Prostate gland (tissue), 2 donors: ENCODE results near the gene ACOXL. TPM values are rescaled to one million over a fixed set of nuclear protein-coding genes. Genes with fewer than 3 reads are reported as not detected.

Source experiments
- DNase-seq: peaks from one replicate; pipeline ENCODE4 v3.0.0-alpha.2; 2019; ENCODE audit warnings: low spot score
- H3K27ac ChIP-seq, 2 donors: fragments of 200-600 bp; sonication (generic); 2 replicates each; pipeline ENCODE4 v1.5.1; 2017 to 2019
- H3K27me3 ChIP-seq: fragments of 200-600 bp; sonication (generic); replicated peaks from 2 replicates; pipeline ENCODE4 v1.5.1; 2019; ENCODE audit not compliant: insufficient read depth
- H3K36me3 ChIP-seq, 2 donors: fragments of 200-600 bp; sonication (generic); 1 replicate in 1 of 2; 2 replicates in 1 of 2; pipeline versions ENCODE4 v1.5.1 to v1.8.1; 2017 to 2019
- H3K4me1 ChIP-seq: fragments of 200-600 bp; sonication (generic); replicated peaks from 2 replicates; pipeline ENCODE4 v1.5.1; 2019
- H3K4me3 ChIP-seq, 2 donors: fragments of 200-600 bp; sonication (generic); 2 replicates each; pipeline ENCODE4 v1.5.1; 2017 to 2019
- H3K9me3 ChIP-seq: fragments of 200-600 bp; sonication (generic); 2 replicates; pipeline ENCODE4 v1.5.1; 2017
- POLR2A ChIP-seq: fragments of 450-650 bp; IDR thresholded peaks from one replicate; pipeline ENCODE4 v1.6.1; 2016; ENCODE audit warnings: antibody characterized with exemption, mild to moderate bottlenecking
- POLR2AphosphoS5 ChIP-seq: sonication (generic); formaldehyde crosslinking; IDR thresholded peaks from one replicate; pipeline ENCODE4 v1.6.1; 2017; ENCODE audit warnings: antibody characterized with exemption
- WGBS: methylation state at CpG from one replicate; pipeline ENCODE4 v1.1.5; 2018; 5-methylcytosine and 5-hydroxymethylcytosine counted together
- intact Hi-C: fragments of 100-400 bp; cut with DNase I; formaldehyde crosslinking; loops from one replicate; pipeline ENCODE4 v1.14.2; 2022
- total RNA-seq, 2 donors: library from RNA; depleted of rRNA; stranded (reverse); fragments of >200 nt; gene quantifications; one replicate each; pipeline ENCODE4 v1.1.0, GENCODE V29; 2016
- TF ChIP-seq, protein P1 (sequence below), 4 experiments: fragments of 200-600 bp in 2 of 4; fragments of 450-650 bp in 2 of 4; sonication (generic) in 2 of 4; IDR thresholded peaks; 1 replicate in 3 of 4; 2 replicates in 1 of 4; pipeline ENCODE4 v1.5.1; 2016 to 2019; ENCODE audit warnings: antibody characterized with exemption in 4 of 4, mild to moderate bottlenecking in 2 of 4, moderate library complexity in 2 of 4

Gene ACOXL
- total RNA-seq, 2 donors from 2014 or later: 8.0 to 8.3 TPM

DNA sequence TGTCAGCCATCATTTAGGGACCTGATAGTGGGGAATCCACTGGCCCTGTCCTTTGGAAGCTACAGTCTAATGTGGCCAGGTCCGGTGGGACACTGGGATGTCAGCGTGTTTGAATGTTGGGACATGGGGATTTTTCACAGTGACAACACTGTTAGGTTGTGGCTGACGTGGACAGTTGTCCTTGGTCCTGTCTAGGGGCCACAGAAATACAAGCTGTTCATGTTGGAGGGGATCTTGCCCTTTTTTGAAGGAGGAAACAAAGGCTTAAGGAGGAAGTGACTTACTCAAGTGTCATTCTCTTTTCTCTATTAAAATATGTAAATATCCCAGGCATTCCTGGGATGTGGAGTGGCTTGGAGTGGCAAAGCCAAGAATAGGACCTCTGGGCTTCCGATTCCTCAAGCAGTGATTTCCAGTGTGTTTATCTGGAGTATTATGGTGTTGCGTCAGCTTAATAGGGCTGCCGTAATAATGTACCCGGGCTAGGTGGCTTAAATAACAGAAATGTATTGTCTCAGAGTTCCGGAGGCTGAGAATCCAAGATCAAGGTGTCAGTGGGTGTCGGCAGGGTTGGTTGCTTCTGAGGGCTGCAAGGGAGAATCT, 8.5 kb downstream of the ACOXL start:
- no peaks in the 10 kb centered on the region for H3K36me3 ChIP-seq
- 88% methylated on average over 9 of the region's 9 CpGs for WGBS
- H3K4me3 ChIP-seq: no peak overlapping the region
- TF ChIP-seq POLR2AphosphoS5 (no peak), POLR2A (no peak)
- TF ChIP-seq, protein P1, sequence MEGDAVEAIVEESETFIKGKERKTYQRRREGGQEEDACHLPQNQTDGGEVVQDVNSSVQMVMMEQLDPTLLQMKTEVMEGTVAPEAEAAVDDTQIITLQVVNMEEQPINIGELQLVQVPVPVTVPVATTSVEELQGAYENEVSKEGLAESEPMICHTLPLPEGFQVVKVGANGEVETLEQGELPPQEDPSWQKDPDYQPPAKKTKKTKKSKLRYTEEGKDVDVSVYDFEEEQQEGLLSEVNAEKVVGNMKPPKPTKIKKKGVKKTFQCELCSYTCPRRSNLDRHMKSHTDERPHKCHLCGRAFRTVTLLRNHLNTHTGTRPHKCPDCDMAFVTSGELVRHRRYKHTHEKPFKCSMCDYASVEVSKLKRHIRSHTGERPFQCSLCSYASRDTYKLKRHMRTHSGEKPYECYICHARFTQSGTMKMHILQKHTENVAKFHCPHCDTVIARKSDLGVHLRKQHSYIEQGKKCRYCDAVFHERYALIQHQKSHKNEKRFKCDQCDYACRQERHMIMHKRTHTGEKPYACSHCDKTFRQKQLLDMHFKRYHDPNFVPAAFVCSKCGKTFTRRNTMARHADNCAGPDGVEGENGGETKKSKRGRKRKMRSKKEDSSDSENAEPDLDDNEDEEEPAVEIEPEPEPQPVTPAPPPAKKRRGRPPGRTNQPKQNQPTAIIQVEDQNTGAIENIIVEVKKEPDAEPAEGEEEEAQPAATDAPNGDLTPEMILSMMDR (IDR thresholded peaks at IDR 0.05): no peak
- no peak for DNase-seq
- intact Hi-C loops: no loop called here
- H3K27ac ChIP-seq: no peak overlapping the region
- no peaks in the 10 kb centered on the region for H3K27me3 ChIP-seq
- H3K4me1 ChIP-seq: no peaks in the 10 kb centered on the region
- no peaks in the 10 kb centered on the region for H3K9me3 ChIP-seq

GRCh38 chr2:110741491-110741980, 9.2 kb downstream of the ACOXL start:
- Histone ChIP-seq H3K27ac (no peak overlapping the region), H3K36me3 (no peaks in the 10 kb centered on the region), H3K4me3 (no peak overlapping the region), H3K9me3 (no peaks in the 10 kb centered on the region), H3K27me3 (no peaks in the 10 kb centered on the region), H3K4me1 (no peaks in the 10 kb centered on the region)
- intact Hi-C loops: no loop called here
- 59% methylated on average over 9 of the region's 9 CpGs for WGBS
- no peak for DNase-seq
- TF ChIP-seq POLR2AphosphoS5: no peak
- TF ChIP-seq, protein P1 (IDR thresholded peaks at IDR 0.05): no peak
- TF ChIP-seq POLR2A: no peak

DNA sequence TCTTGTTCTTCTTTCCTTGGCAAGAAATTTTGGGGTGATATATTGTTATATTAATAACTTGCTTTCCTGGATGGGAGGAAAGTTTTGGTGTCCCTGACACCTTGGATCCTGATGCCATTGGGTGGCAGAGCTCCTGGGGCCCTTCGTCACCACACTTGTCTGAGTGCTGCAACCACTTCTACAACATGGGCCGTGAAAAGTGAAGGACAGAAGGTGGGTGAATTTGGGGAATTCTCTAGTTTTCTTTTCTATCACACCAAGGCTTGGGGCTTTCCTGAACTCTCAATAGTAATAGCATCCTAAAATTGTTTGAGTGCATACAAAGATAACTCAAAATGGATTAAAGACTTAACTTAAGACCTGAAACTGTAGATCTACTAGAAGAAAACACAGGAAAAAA, 10.0 kb downstream of the ACOXL start:
- Histone ChIP-seq H3K9me3 (no peaks in the 10 kb centered on the region), H3K4me1 (no peaks in the 10 kb centered on the region), H3K4me3 (no peak overlapping the region), H3K27ac (no peak overlapping the region), H3K27me3 (no peaks in the 10 kb centered on the region), H3K36me3 (no peaks in the 10 kb centered on the region)
- TF ChIP-seq, protein P1 (IDR thresholded peaks at IDR 0.05): no peak
- TF ChIP-seq POLR2A: no peak
- TF ChIP-seq POLR2AphosphoS5: no peak
- no peak for DNase-seq
- WGBS: 100% methylated on average over 2 of the region's 2 CpGs
- intact Hi-C loops: no loop called here

GRCh38 chr2:110743600-110743999, 11.2 kb downstream of the ACOXL start:
- no peaks in the 10 kb centered on the region for H3K36me3 ChIP-seq
- DNase-seq: no peak
- no peaks in the 10 kb centered on the region for H3K9me3 ChIP-seq
- intact Hi-C loops: no loop called here
- H3K4me1 ChIP-seq: no peaks in the 10 kb centered on the region
- WGBS: 97% methylated on average over 5 of the region's 5 CpGs
- H3K27me3 ChIP-seq: no peaks in the 10 kb centered on the region
- H3K27ac ChIP-seq: no peak overlapping the region
- TF ChIP-seq, protein P1 (IDR thresholded peaks at IDR 0.05): no peak
- TF ChIP-seq POLR2A (no peak), POLR2AphosphoS5 (no peak)
- H3K4me3 ChIP-seq: no peak overlapping the region

DNA sequence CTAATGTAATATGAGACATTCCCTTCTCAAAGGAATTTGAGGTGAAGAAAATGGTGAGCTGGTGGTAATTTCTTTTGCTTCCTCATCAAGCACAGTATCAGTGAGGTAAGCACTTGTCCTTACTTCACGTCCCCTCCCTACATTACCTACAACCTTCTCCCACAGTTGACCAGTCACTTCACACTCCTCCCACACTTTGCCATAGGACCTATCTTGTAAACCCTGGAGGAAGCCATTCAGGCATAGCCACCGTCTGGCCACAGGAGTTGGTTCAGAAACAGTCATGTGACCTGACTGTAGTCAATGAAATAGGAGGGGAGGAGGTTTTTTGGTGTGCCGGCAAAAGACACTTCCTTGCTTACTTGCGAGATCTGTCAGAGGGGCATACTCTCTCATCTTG, 12.1 kb downstream of the ACOXL start:
- 89% methylated on average over 4 of the region's 4 CpGs for WGBS
- TF ChIP-seq, protein P1 (IDR thresholded peaks at IDR 0.05): no peak
- TF ChIP-seq POLR2AphosphoS5 (no peak), POLR2A (no peak)
- H3K27me3 ChIP-seq: no peaks in the 10 kb centered on the region
- no peak overlapping the region for H3K4me3 ChIP-seq
- H3K4me1 ChIP-seq: no peaks in the 10 kb centered on the region
- no peaks in the 10 kb centered on the region for H3K36me3 ChIP-seq
- no peaks in the 10 kb centered on the region for H3K9me3 ChIP-seq
- intact Hi-C loops: no loop called here
- no peak overlapping the region for H3K27ac ChIP-seq
- DNase-seq: no peak
